GM12801 (cell line): ENCODE data around the gene DMKN.

Source experiments
- TF ChIP-seq, protein P1 (sequence below): IDR thresholded peaks from one replicate; pipeline ENCODE4 v1.5.1; 2011; ENCODE audit warnings: control low read depth; ENCODE audit not compliant: insufficient read length; ENCODE audit errors: extremely low read depth

The DMKN gene

DNA sequence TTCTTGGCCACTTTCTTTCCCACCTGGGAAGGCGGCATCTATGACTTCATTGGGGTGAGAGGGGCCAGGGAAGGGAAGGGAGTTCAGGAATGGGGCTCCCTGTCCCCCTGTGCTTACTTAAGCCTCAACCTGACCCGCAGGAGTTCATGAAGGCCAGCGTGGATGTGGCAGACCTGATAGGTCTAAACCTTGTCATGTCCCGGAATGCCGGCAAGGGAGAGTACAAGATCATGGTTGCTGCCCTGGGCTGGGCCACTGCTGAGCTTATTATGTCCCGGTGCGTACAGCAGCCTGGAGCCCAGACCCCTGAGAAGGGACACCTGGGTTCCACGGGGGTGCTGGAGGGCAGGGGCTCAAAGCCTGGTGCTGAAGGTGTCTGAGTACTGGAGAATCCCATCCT is 33.1 kb upstream of the DMKN start:
- TF ChIP-seq, protein P1, sequence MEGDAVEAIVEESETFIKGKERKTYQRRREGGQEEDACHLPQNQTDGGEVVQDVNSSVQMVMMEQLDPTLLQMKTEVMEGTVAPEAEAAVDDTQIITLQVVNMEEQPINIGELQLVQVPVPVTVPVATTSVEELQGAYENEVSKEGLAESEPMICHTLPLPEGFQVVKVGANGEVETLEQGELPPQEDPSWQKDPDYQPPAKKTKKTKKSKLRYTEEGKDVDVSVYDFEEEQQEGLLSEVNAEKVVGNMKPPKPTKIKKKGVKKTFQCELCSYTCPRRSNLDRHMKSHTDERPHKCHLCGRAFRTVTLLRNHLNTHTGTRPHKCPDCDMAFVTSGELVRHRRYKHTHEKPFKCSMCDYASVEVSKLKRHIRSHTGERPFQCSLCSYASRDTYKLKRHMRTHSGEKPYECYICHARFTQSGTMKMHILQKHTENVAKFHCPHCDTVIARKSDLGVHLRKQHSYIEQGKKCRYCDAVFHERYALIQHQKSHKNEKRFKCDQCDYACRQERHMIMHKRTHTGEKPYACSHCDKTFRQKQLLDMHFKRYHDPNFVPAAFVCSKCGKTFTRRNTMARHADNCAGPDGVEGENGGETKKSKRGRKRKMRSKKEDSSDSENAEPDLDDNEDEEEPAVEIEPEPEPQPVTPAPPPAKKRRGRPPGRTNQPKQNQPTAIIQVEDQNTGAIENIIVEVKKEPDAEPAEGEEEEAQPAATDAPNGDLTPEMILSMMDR = no peak

DNA sequence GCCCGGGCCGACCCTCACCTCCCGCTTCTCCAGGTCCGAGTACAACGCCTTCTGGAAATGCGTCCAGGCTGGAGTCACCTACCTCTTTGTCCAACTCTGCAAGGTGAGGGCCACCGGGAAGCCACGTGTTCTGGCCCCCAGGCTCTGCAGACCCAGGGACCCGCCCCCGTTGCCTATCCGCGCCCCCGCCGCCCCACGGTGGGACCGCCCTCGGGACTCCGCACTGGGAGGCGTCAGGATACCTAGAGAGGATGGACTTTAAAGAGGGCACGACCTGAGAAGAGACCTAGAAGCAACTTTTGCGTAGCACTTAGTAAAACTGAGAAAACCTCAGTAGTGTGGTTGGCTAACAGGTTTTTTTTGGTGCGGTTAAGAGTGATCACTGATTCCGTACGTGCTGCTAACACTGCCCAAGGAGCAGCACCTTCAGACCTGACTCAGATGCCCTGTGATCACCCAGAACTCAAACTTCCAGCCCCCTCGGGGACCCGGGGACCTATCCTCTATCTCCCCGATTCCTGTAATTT is 32.5 kb upstream of the DMKN start:
- TF ChIP-seq, protein P1 = no peak

DNA sequence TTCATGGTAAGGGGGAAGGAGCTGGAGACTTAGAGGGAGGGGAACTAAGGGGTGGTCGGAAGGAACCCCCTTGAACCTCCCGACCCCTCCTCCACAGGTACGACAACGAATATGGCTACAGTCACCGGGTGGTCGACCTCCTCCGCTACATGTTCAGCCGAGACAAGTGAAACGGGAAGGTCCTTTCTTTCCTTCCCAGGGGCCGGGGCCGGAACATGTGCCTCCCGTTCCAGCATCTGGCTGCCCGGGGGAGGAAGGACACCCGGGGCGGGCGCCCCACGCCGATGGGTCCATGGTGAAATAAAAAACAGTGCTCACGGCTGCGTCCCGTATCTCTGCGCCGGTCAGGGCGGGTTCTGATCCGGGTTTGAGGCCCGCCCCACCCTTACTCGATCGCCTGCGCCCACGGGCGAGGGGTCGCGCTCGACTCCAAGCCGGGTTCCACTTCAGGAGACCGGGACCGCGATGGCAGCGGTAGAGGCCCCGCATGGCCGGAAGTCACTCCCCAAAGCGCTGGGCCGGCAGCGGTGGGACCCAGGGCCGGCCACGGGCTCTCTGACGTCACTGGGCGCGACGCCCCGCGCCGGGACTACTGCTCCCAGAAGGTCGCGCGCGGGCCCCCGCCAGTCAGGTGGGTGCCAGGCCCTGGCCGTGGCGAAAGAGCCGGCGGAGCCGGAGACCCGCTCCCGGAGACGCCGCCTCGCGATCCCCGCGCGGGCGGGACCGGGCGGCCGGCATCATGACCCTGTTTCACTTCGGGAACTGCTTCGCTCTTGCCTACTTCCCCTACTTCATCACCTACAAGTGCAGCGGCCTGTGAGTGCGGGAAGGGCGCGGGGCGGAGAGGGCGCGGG is 31.8 kb upstream of the DMKN start, which contains the start of gene TMEM147:
Gene TMEM147 (plus strand): TSS at position 626 of the 854 bp plus-strand sequence. CDS start 114 bp downstream, at position 740.
- TF ChIP-seq, protein P1 = no peak

DNA sequence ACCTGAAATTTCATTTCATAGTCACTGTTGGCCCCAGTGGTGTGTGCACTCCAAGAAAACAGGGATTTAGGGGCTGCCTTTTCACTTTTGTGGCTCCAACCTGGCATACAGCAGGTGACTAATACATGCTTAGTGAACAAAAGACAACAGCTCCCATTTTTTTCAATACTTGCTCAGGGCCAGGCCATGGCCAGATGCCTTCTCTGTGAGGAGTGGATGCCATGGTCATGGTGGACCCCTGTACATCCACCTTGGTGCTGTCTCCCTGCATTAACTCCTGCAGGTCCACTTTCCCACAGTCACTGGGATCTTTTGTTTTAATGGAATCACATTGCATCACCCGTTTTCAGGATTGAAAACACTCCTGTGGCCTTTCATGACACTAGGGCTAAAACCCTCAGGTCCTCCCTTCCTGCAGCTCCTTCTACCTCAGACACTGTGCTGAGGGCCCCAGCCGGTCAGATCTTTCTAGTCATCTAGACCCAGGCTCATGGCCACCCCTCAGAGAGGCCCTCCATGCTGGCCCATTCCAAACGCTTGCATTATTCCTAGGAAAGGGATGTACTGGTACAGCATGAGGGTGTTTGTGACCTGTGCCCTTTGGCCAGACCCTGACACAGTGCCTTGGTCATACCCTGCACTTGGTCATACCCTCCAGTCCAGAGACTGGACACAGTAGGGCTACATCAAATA is 30.8 kb upstream of the DMKN start:
- TF ChIP-seq, protein P1 = no peak

DNA sequence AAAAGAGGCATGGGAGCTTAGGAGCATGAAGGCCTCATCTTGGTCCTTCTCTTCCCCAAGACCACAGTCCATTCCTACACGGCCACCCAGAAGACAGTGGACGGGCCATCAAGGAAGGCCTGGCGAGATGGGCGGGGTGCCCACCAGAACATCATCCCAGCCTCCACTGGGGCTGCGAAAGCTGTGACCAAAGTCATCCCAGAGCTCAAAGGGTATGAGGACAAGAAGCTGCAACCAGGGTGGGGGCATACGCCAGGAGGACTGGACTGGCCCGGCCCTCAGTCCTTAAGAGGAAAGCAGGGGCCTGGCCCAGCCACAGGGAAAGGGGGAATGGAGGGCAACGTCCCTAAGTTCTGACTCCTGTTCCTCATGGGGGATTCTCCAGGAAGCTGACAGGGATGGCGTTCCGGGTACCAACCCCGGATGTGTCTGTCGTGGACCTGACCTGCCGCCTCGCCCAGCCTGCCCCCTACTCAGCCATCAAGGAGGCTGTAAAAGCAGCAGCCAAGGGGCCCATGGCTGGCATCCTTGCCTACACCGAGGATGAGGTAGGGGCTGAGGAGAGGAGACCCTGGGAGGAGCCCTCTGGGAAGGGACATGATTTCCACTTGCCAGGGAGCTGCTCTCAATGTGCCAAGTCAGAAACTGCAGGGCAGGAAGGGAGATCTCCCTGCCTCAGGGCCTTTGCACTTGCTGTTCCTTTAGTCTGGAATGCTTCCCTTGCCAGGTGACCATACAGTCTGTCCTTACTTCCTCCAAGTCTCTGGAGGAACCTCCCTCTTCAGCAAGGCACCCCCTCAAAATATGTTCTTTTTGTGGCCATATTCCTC is 30.0 kb upstream of the DMKN start:
- TF ChIP-seq, protein P1 = no peak

DNA sequence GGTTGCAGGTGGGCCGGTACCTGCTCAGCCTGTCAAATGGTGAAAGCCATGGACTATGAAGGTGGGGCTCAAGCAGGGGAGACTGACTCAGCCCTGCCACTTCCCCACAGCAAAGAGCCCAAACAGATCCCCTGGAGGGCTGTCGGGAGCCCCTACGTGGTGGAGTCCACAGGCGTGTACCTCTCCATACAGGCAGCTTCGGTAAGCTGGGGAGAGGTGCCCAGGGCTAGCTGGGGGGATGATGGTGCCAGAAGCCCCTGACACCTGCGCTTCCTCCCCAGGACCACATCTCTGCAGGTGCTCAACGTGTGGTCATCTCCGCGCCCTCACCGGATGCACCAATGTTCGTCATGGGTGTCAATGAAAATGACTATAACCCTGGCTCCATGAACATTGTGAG is 28.8 kb upstream of the DMKN start:
- TF ChIP-seq, protein P1 = no peak
